Hepatocyte (in vitro differentiated cells): ENCODE measurements around the gene ANKRD44.

ENCODE experiments used
- CTCF ChIP-seq: fragments of 200-600 bp; sonication (generic); IDR thresholded peaks from 2 replicates; pipeline ENCODE4 v1.5.1; 2016; ENCODE audit warnings: antibody characterized with exemption, mild to moderate bottlenecking; ENCODE audit not compliant: poor library complexity
- EZH2 ChIP-seq: fragments of 200-600 bp; sonication (generic); IDR thresholded peaks from 2 replicates; pipeline ENCODE4 v1.6.1; 2016; ENCODE audit warnings: antibody characterized with exemption, mild to moderate bottlenecking, borderline replicate concordance
- EZH2phosphoT487 ChIP-seq: fragments of 200-600 bp; sonication (generic); IDR thresholded peaks from one replicate; pipeline ENCODE4 v1.6.1; 2018; ENCODE audit warnings: antibody characterized with exemption, mild to moderate bottlenecking, low read depth, moderate library complexity; ENCODE audit not compliant: unreplicated experiment, severe bottlenecking

- TF ChIP-seq CTCF: no peak
- no peak for TF ChIP-seq EZH2
- no peak for TF ChIP-seq EZH2phosphoT487
Observed at GRCh38 chr2:197195518-197195917, 115.1 kb downstream of the ANKRD44 start.
